Measurements from ENCODE around the gene EIF3A. TPM values are rescaled to one million over a fixed set of nuclear protein-coding genes. Genes with fewer than 3 reads are reported as not detected.

EIF3A gene
- total RNA-seq, 1 experiment from 2014 or later: 89.5 TPM

DNA sequence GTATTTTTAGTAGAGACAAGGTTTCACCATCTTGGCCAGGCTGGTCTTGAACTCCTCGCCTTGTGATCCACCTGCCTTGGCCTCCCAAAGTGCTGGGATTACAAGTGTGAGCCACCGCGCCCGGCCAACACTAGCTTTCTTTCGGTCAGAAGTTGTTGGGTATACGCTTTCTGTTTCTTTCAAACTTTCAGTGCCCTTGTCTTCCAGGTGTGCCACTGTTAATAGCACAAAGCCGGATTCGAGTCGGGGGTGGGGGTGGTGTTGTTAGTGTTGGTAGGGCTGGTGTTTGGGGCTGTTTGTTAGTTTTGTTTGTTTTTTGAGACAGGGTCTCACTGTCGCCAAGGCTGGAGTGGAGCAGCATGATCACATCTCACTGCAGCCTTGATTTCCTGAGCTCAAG, 84.9 kb downstream of the EIF3A start:
- DNase-seq (ENCODE audit: low read depth in 1 of 2, low spot score in 2 of 2): peak in 1 of 2 experiments; percentile 28
- no peaks in the 10 kb centered on the region for H3K9me3 ChIP-seq (replicated peaks)
- no peaks in the 10 kb centered on the region for H3K4me1 ChIP-seq (replicated peaks)
- H3K27me3 ChIP-seq (replicated peaks): peaks cover 14% of the 10 kb centered on the region
- H3K4me3 ChIP-seq: no peak overlapping the region
- no peak overlapping the region for H3K27ac ChIP-seq
- H3K36me3 ChIP-seq: no peaks in the 10 kb centered on the region

- Histone ChIP-seq H3K9me3 (replicated peaks) (no peaks in the 10 kb centered on the region; the same call in 1 of the 2 replicates), H3K27ac (no peak overlapping the region), H3K4me1 (replicated peaks) (no peaks in the 10 kb centered on the region), H3K27me3 (replicated peaks) (peaks cover 14% of the 10 kb centered on the region), H3K4me3 (no peak overlapping the region), H3K36me3 (no peaks in the 10 kb centered on the region)
- no peak for DNase-seq (ENCODE audit: low read depth in 1 of 2, low spot score in 2 of 2)
Measured at GRCh38 chr10:118994321-118994720, 86.3 kb downstream of the EIF3A start.

DNA sequence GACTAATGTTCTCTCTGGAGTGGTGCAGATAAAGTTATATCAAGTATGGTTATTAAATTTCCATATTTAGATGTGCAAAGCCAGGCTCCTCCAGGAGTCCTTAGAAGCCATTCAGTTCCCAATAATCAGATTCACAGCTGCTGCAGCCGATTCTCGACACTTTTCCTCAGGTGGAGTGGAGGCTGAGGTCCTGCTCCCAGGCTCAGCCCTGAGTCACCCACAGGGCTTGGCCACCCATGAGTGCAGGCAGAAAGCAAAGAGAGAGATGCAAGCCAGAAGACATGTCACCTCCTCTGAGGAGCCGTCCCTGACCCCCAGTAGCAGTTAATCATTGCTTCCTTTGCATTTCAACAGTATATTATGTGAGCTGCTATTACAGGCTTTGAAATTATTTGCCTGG, 87.4 kb downstream of the EIF3A start:
- DNase-seq (ENCODE audit: low read depth in 1 of 2, low spot score in 2 of 2): peak in 1 of 2 experiments; percentile 25

GRCh38 chr10:118992496-118992895, 88.1 kb downstream of the EIF3A start:
- H3K36me3 ChIP-seq: no peaks in the 10 kb centered on the region
- no peak overlapping the region for H3K4me3 ChIP-seq
- DNase-seq (ENCODE audit: low read depth in 1 of 2, low spot score in 2 of 2): peak in 1 of 2 experiments; percentile 15
- no peaks in the 10 kb centered on the region for H3K4me1 ChIP-seq (replicated peaks)
- no peaks in the 10 kb centered on the region; the same call in 1 of the 2 replicates for H3K9me3 ChIP-seq (replicated peaks)
- peaks cover 14% of the 10 kb centered on the region for H3K27me3 ChIP-seq (replicated peaks)
- no peak overlapping the region for H3K27ac ChIP-seq

More for the DNA sequence above, 87.4 kb downstream of the EIF3A start:
- Histone ChIP-seq H3K27ac (no peak overlapping the region), H3K36me3 (no peaks in the 10 kb centered on the region), H3K9me3 (replicated peaks) (no peaks in the 10 kb centered on the region; the same call in 1 of the 2 replicates), H3K27me3 (replicated peaks) (peaks cover 14% of the 10 kb centered on the region), H3K4me3 (no peak overlapping the region), H3K4me1 (replicated peaks) (no peaks in the 10 kb centered on the region)

DNA sequence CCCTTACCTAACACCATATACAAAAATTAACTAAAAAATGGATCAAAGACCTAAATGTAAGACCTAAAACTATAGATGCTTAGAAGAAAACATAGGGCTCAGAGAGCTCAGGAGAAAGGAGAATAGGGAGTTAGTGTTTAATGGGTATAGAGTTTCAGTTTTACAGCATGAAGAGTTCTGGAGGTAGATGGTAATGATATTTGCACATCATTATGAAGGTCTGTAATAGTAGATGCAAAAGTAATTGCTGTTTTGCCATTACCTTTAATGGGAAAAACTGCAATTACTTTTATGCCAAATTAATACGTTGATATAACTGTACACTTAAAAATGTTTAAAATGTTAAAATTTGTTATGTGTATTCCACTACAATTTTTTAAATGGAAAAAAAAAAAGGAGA, 90.3 kb downstream of the EIF3A start:
- no peak for DNase-seq (ENCODE audit: low read depth in 1 of 2, low spot score in 2 of 2)
- Histone ChIP-seq H3K36me3 (no peaks in the 10 kb centered on the region), H3K9me3 (replicated peaks) (no peaks in the 10 kb centered on the region; the same call in 1 of the 2 replicates), H3K4me3 (no peak overlapping the region), H3K27ac (no peak overlapping the region), H3K4me1 (replicated peaks) (no peaks in the 10 kb centered on the region), H3K27me3 (replicated peaks) (peaks cover 4% of the 10 kb centered on the region; the same call in 1 of the 2 replicates)

GRCh38 chr10:118986815-118987790, 93.5 kb downstream of the EIF3A start:
- H3K4me1 ChIP-seq (replicated peaks): no peaks in the 10 kb centered on the region
- no peaks in the 10 kb centered on the region; the same call in 1 of the 2 replicates for H3K9me3 ChIP-seq (replicated peaks)
- DNase-seq (ENCODE audit: low read depth in 1 of 2, low spot score in 2 of 2): no peak
- H3K4me3 ChIP-seq: no peak overlapping the region
- peaks cover 4% of the 10 kb centered on the region; the same call in 1 of the 2 replicates for H3K27me3 ChIP-seq (replicated peaks)
- H3K27ac ChIP-seq: no peak overlapping the region
- no peaks in the 10 kb centered on the region for H3K36me3 ChIP-seq

DNA sequence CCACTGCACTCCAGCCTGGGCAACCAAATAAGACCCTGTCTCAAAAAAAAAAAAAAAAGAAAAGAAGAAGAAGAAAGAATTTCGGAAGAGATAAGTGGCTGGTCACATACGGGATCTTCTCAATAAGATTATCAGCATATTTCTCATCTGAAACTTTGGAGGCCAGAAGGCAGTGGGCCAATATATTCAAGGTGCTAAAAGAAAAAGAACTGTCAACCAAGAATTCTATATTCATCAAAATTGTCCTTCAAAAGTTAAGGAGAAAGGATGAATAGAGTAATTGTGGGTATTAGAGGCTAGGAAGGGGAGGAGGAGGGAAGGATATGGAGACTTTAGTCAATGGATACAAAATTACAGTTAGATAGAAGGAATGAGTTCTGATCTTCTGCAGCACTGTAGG, 95.0 kb downstream of the EIF3A start:
- Histone ChIP-seq H3K9me3 (replicated peaks) (no peaks in the 10 kb centered on the region; the same call in 1 of the 2 replicates), H3K27ac (no peak overlapping the region), H3K36me3 (no peaks in the 10 kb centered on the region), H3K4me3 (no peak overlapping the region), H3K4me1 (replicated peaks) (no peaks in the 10 kb centered on the region), H3K27me3 (replicated peaks) (no peaks in the 10 kb centered on the region; the same call in 1 of the 2 replicates)
- DNase-seq (ENCODE audit: low read depth in 1 of 2, low spot score in 2 of 2): no peak

Other genes with a start within 250 kb of the EIF3A start
- 0.71 and 2.7 TPM in 2 replicates for gene NANOS1, start 51.1 kb downstream of the EIF3A start, total RNA-seq (2014; rRNA removed; shearing (Covaris generic))
- 40.6 and 48.4 TPM in 2 replicates for gene DENND10, start 23.3 kb upstream of the EIF3A start, total RNA-seq (2014; rRNA removed; shearing (Covaris generic))
- gene SFXN4, start 84.9 kb upstream of the EIF3A start, total RNA-seq (2014; rRNA removed; shearing (Covaris generic)): 23.5 and 46.2 TPM in 2 replicates
- 304 and 376 TPM in 2 replicates for gene PRDX3, start 98.0 kb upstream of the EIF3A start, total RNA-seq (2014; rRNA removed; shearing (Covaris generic))
- 19.4 TPM in 2 replicates for gene GRK5, start 126.8 kb upstream of the EIF3A start, total RNA-seq (2014; rRNA removed; shearing (Covaris generic))